Hindlimb muscle (tissue), 1 donor: ENCODE measurements around the gene SPTB. TPM values are rescaled to one million over a fixed set of nuclear protein-coding genes. Genes with fewer than 3 reads are reported as not detected.

Experiments used
- DNase-seq: peaks from one replicate; pipeline ENCODE4 v3.0.0-alpha.2; 2013
- polyA plus RNA-seq: library from polyadenylated mRNA; unstranded; fragments of 120-200 nt; gene quantifications from one replicate; pipeline ENCODE4 v1.2.1, GENCODE V29; 2013; ENCODE audit not compliant: insufficient read length

SPTB gene
- polyA plus RNA-seq, 1 donor, result 215 TPM

GRCh38 chr14:64786296-64787149 lies 93.2 kb downstream of the SPTB start:
- no peak for DNase-seq

- no peak for DNase-seq
Measured at GRCh38 chr14:64784006-64784405, 95.7 kb downstream of the SPTB start.

GRCh38 chr14:64782196-64782595 lies 97.5 kb downstream of the SPTB start:
- no peak for DNase-seq

- DNase-seq, result no peak
Measured at GRCh38 chr14:64779472-64779871, 100.2 kb downstream of the SPTB start.

DNA sequence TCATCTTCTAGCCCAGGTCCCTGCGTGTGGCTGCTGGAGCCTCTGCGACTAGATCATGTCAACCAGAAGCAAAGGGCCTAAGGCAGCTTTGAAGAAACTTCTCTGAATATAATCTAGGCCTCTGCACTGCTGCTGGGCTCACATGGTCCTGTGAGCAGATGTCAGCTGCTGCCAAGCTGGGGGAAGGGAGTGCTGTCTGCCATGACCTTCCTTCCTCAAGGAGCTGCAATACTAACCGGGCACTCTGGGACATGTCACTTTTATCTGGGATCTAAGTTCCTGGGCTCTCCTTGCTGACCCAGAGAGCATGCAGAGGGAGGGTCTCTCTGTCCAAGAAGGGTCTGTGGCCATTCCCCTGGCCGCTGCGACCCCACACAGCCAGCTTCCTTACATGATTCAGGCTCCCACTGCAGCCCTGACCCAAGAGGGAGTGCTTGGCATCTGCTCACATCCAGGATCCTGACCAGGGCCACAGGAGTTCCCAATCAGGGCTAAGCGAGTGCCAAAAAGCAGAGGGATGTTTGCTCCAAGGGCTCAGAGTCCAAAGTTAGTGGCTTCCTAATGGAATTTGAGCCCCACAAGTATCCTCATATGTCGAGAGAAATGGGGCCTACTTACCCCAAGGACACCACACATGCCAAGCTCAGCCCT lies 101.5 kb downstream of the SPTB start:
- no peak for DNase-seq

DNA sequence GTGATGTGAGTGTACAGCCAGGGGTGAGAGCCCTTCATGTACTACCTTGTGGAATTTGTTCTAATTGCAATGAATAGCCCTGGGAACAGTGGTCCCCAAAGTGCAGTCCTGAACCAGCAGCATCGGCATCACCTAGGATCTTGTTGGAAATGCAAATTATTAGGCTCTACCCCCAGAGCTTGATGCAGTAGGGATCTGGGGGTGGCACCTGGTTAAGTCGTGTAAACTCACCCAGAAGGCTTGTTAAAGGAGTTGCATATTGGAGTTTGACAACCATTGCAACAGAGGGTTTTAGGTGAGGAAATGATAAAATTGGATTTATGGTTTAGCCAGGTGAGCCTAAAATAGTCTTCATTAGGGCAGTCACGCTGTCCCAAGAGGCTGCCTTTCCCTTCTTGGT lies 102.2 kb downstream of the SPTB start:
- no peak for DNase-seq

DNA sequence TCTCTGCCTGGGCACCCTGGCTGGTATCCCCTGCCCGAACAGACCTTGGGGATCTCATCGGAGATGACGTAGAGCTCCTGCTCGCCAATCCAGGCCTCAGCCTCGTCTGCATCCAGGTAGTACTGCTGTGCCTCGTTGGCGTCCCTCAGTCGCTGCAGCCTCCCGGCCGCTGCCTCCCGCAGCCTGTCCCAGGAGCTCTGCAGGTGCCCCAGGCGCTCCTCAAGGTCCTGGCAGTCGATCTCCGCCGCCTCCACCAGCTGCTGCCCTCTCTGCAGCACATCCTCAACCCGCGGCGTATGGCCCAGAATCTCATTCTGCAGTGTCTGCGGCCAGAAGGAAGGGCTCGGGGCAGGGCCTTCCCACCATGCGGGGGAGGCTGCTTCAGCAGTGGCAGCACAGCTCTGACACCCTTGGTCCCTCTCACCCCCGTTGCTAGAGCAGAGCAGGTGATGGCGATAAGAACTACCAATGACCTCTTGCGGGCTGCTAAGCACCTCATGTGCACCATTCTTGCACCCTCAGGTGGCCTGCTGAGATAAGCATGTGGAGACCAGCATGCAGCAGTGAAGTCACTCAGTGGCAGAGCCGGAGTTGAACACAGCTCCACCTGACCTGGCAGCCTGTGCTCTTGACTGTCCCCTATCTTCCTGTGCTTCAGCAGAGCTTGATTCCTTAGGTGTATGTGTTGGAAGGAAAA lies 104.5 kb downstream of the SPTB start:
- no peak for DNase-seq

- DNase-seq, result no peak
Measured at GRCh38 chr14:64774272-64774671, 105.4 kb downstream of the SPTB start.

DNA sequence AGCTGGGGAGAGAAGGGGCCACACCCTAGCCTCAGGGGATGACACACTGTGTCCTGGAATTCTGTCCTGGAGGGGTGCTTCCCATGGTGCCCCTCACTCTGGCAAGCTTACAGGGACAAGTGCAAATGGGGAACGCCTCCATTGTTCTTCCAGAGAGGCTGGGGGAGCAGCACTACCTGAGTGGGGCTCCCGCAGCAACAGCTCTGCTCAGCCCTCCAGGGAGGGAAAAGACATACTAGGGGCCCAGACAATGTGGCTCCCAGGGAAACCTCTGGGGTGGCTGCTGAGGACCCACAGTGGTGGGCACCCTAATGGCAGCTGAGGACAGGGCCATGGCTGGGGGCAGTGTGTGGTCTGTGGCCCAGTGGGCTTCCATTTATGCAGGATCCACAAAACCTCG lies 106.1 kb downstream of the SPTB start:
- no peak for DNase-seq

DNA sequence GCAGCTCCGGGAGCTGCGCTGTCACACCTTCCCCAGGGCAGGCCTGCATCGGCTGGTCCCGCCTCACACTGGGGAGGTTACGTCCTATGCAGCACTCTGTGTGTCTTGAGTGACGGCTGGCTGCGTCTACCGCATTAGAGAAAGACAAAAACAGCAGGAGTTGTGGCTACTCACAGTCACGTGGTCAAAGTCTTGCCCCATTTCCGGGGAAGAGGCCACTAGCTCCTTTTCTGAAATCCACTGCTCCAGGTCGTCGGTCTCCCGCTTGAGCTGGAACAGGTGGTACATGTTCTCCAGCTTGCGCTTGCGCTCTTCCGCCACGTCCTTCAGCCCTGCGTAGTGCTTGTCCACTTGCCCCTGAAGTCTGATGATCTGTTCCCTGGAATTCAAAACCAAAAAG lies 106.7 kb downstream of the SPTB start:
- no peak for DNase-seq

- no peak for DNase-seq
Measured at GRCh38 chr14:64772397-64772950, 107.2 kb downstream of the SPTB start.

DNA sequence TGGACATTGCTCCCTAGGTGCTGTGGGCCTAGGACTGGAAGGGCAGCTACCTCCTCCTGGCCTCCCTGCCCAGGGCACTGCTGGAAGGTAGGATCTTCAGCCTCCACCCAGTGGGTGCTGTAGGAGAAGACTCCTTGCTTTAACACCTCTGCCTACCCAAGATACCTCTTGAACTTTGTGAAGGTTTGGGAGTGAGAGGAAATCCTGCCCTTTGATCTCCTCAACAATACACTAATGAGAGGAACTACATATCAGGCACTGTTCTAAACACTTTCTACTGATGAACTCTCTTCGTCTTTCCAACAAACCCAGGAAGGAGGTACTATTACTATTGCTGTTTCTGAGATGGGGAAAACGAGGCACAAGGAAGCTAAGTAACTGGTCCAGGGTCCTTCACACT lies 108.5 kb downstream of the SPTB start:
- DNase-seq, result no peak

DNA sequence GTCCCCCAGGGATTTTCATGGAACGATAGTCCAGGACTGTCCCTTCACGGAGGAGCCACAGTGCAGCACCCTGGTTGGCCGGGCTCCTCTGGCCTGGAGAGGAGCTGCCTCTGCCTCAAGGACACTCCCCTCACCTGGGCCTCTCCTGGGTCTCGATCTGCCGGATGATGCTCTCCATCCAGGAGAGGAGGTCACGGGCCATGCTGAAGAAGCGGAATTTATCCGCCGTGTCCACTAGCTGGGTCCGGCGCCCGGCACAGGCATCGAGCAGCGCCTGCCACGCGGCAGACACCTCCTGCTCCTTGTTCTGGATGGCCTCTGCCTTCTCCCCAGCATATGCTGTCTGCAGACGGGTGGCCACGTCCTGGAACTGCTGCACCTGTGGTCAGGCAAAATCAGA lies 109.0 kb downstream of the SPTB start:
- no peak for DNase-seq

DNA sequence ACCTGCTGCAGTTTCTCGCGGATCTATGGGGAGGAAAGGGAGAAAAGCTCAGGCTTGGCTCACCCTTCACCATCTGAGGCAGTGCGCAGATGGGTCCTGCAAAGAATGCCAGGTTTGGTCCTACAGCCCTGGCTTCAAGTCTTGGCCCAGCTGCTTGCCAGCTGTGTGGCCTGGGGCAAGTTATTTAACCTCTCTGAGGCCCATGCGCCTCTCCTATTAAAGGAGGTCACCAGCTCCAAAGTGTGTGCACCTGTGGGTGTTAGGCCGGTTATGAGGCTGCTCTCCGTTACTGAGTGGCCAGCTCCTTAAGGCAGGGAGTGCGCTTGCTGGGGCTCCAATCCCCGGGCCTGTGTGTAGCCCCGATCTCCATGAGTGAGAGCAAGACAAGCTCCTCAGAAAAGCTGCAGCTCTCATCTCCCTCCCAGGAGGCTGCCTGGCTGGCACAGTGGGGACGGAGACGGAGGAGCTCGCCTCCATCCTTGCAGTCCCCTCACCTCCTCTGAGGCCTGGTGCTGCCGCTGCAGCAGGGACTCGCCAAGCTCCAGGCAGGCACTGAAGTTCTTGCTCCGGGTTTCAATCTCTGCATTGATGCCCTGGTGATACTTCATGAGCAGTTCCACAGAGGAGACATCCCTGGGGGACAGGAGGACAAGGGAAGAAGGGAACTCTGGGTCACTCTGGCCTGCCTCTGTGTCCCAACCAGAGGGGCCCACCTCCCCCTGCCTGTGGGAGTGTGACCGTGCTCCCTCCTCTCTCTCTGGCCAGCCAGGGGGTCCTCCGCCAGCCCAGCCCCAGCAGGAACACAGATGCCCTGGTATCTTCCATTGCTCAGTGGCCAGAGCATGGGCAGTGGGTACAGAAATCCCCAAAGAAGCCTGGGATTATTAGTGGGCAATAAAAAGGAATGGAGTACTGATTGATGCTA lies 110.3 kb downstream of the SPTB start:
- DNase-seq, result no peak

GRCh38 chr14:64768401-64769095 lies 111.2 kb downstream of the SPTB start:
- DNase-seq, result no peak

- no peak for DNase-seq
Measured at GRCh38 chr14:64767215-64767964, 112.3 kb downstream of the SPTB start.

- no peak for DNase-seq
Measured at GRCh38 chr14:64766430-64767151, 113.1 kb downstream of the SPTB start.

DNA sequence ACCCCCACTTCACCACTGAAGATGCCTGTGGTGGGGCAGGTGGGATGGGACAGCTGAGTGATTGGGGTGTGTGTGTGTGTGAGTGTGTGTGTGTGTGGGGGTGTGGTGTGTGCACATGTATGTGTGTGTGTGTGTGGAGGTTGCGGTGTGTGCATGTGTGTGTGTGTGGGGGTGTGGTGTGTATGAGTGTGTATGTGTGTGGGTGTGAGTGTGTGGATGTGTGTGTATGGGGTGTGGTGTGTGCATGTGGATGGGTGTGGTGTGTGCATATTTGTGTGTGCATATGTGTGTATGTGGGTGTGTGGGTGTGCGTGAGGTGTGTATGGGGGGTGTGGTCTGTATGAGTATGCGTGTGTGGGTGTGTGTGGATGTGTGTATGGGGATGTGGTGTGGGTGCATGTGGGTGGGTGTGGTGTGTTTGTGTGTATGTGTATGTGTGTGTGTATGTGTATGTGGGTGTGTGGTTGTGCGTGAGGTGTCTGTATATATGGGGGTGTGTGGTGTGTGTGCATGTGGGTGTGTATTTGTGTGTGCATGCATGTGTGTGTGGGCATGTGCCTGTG lies 113.9 kb downstream of the SPTB start:
- DNase-seq, result no peak

GRCh38 chr14:64764641-64765520 lies 114.8 kb downstream of the SPTB start:
- peak; percentile 86 for DNase-seq
